ENCODE results near the gene AOPEP.
A peak's percentile ranks its signal among the peaks of the same experiment; 100 is the strongest.

Gene AOPEP

GRCh38 chr9:94726495-94727191 lies at the start of gene AOPEP:
AOPEP (plus strand) TSS chr9:94726699; CDS start chr9:94759784, 33,085 bp downstream.
- DNase-seq: peak; percentile 94

GRCh38 chr9:94677929-94678328 lies 48.6 kb upstream of the AOPEP start:
- no peak for DNase-seq

- DNase-seq: no peak
Measured at GRCh38 chr9:94679587-94679986, 46.9 kb upstream of the AOPEP start.

- DNase-seq: no peak
Measured at GRCh38 chr9:94680020-94680419, 46.5 kb upstream of the AOPEP start.

- DNase-seq: no peak
Measured at GRCh38 chr9:94680621-94681020, 45.9 kb upstream of the AOPEP start.

- peak; percentile 79 for DNase-seq
Measured at GRCh38 chr9:94681508-94681907, 45.0 kb upstream of the AOPEP start.

- DNase-seq: no peak
Measured at GRCh38 chr9:94685359-94685758, 41.1 kb upstream of the AOPEP start.

- no peak for DNase-seq
Measured at GRCh38 chr9:94687451-94687850, 39.0 kb upstream of the AOPEP start.

GRCh38 chr9:94690344-94690743 lies 36.2 kb upstream of the AOPEP start:
- DNase-seq: no peak

- no peak for DNase-seq
Measured at GRCh38 chr9:94692601-94693000, 33.9 kb upstream of the AOPEP start.

- no peak for DNase-seq
Measured at GRCh38 chr9:94693485-94694204, 32.9 kb upstream of the AOPEP start.

GRCh38 chr9:94696545-94696944 lies 30.0 kb upstream of the AOPEP start:
- no peak for DNase-seq

- DNase-seq: peak; percentile 63
Measured at GRCh38 chr9:94697972-94698581, 28.4 kb upstream of the AOPEP start.

GRCh38 chr9:94699715-94700373 lies 26.7 kb upstream of the AOPEP start:
- DNase-seq: no peak

GRCh38 chr9:94700445-94700844 lies 26.1 kb upstream of the AOPEP start:
- DNase-seq: peak; percentile 25

GRCh38 chr9:94703488-94704140 lies 22.9 kb upstream of the AOPEP start:
- DNase-seq: no peak

- DNase-seq: no peak
Measured at GRCh38 chr9:94705162-94705702, 21.3 kb upstream of the AOPEP start.

GRCh38 chr9:94706922-94707321 lies 19.6 kb upstream of the AOPEP start:
- no peak for DNase-seq

- no peak for DNase-seq
Measured at GRCh38 chr9:94713436-94714215, 12.9 kb upstream of the AOPEP start.

- DNase-seq: no peak
Measured at GRCh38 chr9:94714494-94714893, 12.0 kb upstream of the AOPEP start.

GRCh38 chr9:94717761-94718160 lies 8.7 kb upstream of the AOPEP start:
- peak; percentile 37 for DNase-seq

GRCh38 chr9:94718936-94719335 lies 7.6 kb upstream of the AOPEP start:
- no peak for DNase-seq

All from fibroblast of skin of right biceps (primary cell).